ENCODE measurements around the gene PDE9A.

DNA sequence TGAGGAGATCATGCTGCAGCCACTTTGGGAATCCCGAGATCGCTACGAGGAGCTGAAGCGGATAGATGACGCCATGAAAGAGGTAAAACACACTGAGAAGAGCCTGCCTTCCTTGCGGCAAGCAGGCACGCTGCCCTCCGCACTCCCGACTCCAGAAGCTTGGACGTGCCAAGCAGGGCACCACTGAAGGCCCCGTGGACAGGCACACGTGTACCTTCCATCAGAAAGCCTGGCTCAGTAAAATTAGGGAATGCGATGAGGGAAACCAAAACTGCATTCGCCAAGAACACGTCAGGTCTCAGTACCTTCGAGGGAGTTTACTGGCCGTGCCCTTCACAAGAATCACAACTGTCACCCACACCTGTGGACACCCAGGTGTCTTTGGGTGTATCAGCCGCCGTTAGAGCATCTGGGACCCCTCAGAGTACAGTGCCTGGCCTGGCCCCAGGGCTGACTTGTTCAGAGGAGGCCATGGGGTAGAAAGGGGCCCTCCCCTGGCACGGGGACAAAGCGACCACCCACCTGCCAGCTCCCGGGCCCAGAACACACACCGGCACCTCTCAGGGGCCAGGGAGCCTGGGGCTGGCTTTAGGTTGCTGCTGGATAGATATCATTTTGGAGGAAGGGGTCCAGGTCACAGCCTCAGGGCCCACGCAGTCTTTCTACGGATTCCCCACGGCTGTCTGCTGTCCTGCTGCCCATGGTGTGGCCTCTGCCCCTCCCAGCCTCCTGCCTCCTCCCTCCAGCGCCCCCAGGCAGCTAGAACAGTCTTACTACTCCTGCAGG lies 117.5 kb downstream of the PDE9A start:
- TF ChIP-seq, protein P1, sequence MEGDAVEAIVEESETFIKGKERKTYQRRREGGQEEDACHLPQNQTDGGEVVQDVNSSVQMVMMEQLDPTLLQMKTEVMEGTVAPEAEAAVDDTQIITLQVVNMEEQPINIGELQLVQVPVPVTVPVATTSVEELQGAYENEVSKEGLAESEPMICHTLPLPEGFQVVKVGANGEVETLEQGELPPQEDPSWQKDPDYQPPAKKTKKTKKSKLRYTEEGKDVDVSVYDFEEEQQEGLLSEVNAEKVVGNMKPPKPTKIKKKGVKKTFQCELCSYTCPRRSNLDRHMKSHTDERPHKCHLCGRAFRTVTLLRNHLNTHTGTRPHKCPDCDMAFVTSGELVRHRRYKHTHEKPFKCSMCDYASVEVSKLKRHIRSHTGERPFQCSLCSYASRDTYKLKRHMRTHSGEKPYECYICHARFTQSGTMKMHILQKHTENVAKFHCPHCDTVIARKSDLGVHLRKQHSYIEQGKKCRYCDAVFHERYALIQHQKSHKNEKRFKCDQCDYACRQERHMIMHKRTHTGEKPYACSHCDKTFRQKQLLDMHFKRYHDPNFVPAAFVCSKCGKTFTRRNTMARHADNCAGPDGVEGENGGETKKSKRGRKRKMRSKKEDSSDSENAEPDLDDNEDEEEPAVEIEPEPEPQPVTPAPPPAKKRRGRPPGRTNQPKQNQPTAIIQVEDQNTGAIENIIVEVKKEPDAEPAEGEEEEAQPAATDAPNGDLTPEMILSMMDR (IDR thresholded peaks at IDR 0.05): no peak
- TF ChIP-seq POLR2A (IDR thresholded peaks at IDR 0.05): no peak

All from breast epithelium (tissue), 3 donors.